KG1 (cell line): ENCODE results near the gene NES.

Source experiments
- DNase-seq: peaks from one replicate; lab custom pipeline; 2025; lab: John Stamatoyannopoulos, UW

Gene NES

GRCh38 chr1:156662005-156662799 lies 15.0 kb downstream of the NES start:
- DNase-seq, result no peak

- DNase-seq, result no peak
Measured at GRCh38 chr1:156660752-156661112, 16.5 kb downstream of the NES start.

- peak; percentile 96 for DNase-seq
Measured at GRCh38 chr1:156659988-156660751, 17.0 kb downstream of the NES start.

- no peak for DNase-seq
Measured at GRCh38 chr1:156659661-156659987, 17.6 kb downstream of the NES start.

- DNase-seq, result no peak
Measured at GRCh38 chr1:156658945-156659574, 18.1 kb downstream of the NES start.

- DNase-seq, result no peak
Measured at GRCh38 chr1:156658496-156658895, 18.7 kb downstream of the NES start.

- no peak for DNase-seq
Measured at GRCh38 chr1:156657741-156658319, 19.4 kb downstream of the NES start.

GRCh38 chr1:156656806-156657740 lies 20.1 kb downstream of the NES start:
- DNase-seq, result peak; percentile 14

GRCh38 chr1:156655904-156656516 lies 21.2 kb downstream of the NES start:
- DNase-seq, result no peak

GRCh38 chr1:156655151-156655903 lies 21.9 kb downstream of the NES start:
- DNase-seq, result no peak

GRCh38 chr1:156654700-156655099 lies 22.5 kb downstream of the NES start:
- no peak for DNase-seq

- DNase-seq, result no peak
Measured at GRCh38 chr1:156652992-156653355, 24.2 kb downstream of the NES start.

GRCh38 chr1:156652131-156652991 lies 24.8 kb downstream of the NES start:
- no peak for DNase-seq

- DNase-seq, result no peak
Measured at GRCh38 chr1:156648951-156649350, 28.3 kb downstream of the NES start.

GRCh38 chr1:156648496-156648895 lies 28.7 kb downstream of the NES start:
- no peak for DNase-seq

GRCh38 chr1:156647351-156647750 lies 29.9 kb downstream of the NES start:
- DNase-seq, result no peak

GRCh38 chr1:156646738-156647211 lies 30.4 kb downstream of the NES start:
- DNase-seq, result no peak

- DNase-seq, result no peak
Measured at GRCh38 chr1:156645666-156646065, 31.5 kb downstream of the NES start.

- DNase-seq, result no peak
Measured at GRCh38 chr1:156645056-156645455, 32.2 kb downstream of the NES start.
